Dedifferentiated amniotic fluid mesenchymal stem cell (primary cell): Measurements from ENCODE around the gene PSMD2.

Experiments
- DNase-seq: peaks from one replicate; pipeline ENCODE4 v3.0.0-alpha.2; 2016; ENCODE audit errors: extremely low spot score

PSMD2 gene

DNA sequence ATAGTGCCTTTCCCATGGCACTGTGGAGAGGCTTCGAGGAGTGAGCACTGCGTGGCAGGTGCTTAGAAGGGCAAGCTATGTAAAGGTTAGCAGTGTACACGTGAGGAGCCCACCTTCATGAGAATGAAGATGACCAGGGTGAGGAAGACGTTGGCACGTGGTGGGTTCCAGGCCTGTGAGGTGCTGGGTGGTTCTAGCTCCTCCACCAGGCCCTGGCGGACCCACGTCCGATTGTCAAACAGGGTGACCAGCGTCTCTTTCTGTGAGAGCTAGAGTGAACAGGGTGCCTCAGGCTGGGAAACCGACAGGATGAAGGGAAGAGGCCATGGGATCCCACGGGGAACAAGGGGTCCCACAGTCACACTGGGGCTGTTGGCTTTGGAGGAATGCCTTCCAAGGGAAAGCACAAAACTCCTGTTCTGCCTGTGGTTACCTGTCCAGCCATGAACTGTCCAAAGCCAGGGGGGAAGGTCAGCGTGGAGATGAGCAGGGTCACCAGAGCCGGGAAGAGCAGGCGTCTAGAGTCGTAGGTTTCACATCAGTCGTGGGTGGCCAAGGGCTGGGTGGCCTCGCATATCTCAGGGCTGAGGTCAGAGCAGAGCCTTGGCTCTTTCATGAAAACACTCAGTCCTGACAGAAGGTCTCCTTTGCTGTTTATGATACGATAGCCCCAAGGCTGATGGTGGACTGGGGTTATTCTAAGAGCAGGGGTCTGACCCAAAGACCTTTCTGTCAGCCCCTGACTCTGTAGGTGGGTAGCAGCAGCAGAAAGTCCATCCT, 56.4 kb downstream of the PSMD2 start:
- DNase-seq: no peak

DNA sequence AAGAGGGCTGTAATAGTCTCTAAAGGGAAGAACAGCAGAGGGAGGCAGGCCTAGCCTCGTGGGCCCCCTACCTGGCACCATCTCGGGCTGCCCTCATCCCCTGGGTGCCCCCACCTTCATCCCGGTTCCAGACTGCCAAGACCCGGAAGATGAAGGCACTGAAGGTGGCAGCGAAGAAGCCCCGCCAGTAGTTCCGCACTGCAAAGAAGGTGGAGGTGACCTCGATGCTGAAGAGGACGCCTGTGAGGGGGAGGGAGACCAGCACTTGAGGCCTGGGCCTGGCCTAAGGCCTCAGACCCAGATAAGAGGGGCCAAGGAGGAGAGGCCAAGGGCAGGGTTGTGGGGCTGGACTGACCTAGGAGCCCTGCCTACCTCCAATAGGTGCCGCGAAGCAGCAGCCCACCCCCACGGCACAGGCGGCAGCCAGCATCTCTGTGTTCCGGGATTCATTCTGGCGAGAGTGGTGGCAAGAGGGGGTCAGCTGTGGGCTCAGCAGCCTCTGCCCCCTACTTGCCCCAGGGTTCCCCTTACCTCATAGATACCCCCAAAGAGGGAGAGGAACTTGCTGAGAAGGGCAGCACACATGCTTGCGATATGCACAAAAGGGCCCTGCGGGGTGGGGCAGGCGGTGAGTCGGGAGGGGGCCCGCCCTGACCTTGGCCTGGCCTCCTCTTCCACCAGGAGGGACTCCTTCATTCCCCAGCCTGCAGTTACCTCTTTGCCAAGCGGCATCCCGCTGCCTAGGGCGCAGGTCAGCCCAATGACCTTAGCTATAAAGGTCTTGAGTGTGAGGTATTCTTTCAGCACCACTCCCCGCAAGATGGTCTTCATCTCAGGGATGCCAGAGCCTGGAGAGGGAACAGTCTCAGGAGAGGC, 58.4 kb downstream of the PSMD2 start:
- no peak for DNase-seq

DNA sequence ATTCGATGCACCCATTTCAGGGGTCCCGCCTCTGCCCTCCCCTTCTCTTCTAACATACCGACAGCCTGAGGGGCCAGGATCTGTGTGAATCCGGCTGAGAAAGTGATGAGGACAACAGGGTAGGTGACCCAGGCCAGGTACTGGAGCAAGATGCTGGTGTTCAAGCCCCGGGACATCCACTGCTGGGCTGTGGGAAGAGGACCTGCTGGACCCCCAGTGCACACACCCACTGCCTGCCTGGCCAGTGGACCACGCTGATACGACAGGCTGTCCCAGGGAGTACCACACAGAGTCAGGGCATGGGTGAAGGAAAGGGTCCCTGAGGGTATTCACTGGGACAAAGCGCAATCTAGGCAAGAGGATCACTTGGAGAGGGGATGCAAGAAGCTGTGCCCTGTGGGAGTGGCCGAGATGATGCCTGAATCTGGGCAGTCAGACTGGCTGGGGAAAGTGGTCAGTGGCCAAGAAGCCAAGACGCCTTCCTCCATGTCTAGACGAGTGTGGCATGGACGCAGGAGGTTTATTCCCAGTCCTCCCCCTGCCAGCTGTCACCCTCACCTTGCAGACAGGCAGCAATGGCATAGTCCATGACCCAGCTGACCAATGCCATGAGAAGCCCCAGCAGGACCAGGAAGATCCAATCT, 59.2 kb downstream of the PSMD2 start:
- DNase-seq: no peak
